Neural progenitor cell (in vitro differentiated cells): ENCODE results near the gene SLC35F4.

ENCODE experiments used
- CTCF ChIP-seq: fragments of 200-600 bp; sonication (generic); IDR thresholded peaks from 2 replicates; pipeline ENCODE4 v1.5.1; 2017; ENCODE audit warnings: antibody characterized with exemption, mild to moderate bottlenecking
- EZH2 ChIP-seq: fragments of 200-600 bp; sonication (generic); IDR thresholded peaks from 2 replicates; pipeline ENCODE4 v1.6.1; 2017; ENCODE audit warnings: antibody characterized with exemption, mild to moderate bottlenecking, moderate library complexity
- EZH2phosphoT487 ChIP-seq: fragments of 200-600 bp; sonication (generic); IDR thresholded peaks from 2 replicates; pipeline ENCODE4 v1.6.1; 2017; ENCODE audit warnings: antibody characterized with exemption

GRCh38 chr14:57568554-57568953 lies 297.3 kb downstream of the SLC35F4 start:
- TF ChIP-seq CTCF, result no peak
- TF ChIP-seq EZH2, result no peak
- TF ChIP-seq EZH2phosphoT487, result no peak
